ENCODE results near the gene MCM8.

The MCM8 gene

DNA sequence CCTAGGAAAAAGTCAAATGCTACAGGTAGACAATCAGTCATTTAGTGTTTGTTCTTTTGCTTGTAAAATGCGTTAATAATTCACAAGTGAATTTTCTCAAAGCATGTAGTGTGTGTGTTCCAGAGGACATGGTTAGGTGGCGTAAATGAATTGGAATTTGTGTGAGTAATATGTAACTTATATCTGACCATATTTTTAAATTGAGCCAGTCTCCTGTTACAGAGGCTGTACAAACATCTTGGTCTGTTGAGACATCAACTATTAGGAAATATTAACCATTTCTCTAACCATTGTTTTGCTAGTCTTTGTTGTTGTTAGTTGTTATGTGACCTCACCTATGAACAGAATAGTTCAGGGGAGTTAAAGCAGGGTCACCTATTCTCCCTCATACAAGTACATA, 22.7 kb downstream of the MCM8 start:
- POLR2A ChIA-PET, result no interaction called here
- TF ChIP-seq, protein P1, sequence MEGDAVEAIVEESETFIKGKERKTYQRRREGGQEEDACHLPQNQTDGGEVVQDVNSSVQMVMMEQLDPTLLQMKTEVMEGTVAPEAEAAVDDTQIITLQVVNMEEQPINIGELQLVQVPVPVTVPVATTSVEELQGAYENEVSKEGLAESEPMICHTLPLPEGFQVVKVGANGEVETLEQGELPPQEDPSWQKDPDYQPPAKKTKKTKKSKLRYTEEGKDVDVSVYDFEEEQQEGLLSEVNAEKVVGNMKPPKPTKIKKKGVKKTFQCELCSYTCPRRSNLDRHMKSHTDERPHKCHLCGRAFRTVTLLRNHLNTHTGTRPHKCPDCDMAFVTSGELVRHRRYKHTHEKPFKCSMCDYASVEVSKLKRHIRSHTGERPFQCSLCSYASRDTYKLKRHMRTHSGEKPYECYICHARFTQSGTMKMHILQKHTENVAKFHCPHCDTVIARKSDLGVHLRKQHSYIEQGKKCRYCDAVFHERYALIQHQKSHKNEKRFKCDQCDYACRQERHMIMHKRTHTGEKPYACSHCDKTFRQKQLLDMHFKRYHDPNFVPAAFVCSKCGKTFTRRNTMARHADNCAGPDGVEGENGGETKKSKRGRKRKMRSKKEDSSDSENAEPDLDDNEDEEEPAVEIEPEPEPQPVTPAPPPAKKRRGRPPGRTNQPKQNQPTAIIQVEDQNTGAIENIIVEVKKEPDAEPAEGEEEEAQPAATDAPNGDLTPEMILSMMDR (IDR thresholded peaks at IDR 0.05; ENCODE audit: insufficient read depth, low read length, missing control alignments), result no peak

DNA sequence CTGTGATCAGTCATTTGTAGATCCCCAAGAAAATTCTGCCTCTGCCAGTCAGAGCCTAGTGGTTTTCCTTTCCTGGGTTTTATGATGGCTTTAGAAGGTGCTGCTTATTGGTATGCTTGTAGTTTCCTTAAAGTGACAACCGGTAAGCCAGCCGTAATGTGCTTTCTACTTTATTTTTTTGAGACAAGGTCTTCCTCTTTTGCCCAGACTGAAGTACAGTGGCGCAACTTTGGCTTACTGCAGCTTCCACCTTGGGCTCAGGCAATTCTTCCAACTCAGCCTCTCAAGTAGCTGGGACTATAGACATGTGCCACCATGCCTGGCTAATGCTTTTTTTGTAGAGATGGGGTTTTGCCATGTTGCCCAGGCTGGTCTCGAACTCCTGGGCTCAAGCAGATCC, 23.5 kb downstream of the MCM8 start:
- TF ChIP-seq, protein P1 (IDR thresholded peaks at IDR 0.05; ENCODE audit: insufficient read depth, low read length, missing control alignments), result no peak

More for the DNA sequence above, 22.7 kb downstream of the MCM8 start:
- H3K4me3 ChIP-seq (ENCODE audit: low read depth, low read length), result no peak overlapping the region
- no peak for DNase-seq (ENCODE audit: low read depth, low spot score)
- CTCF ChIA-PET, result interaction anchor here (1.4 kb wide), 1 partner anchor 104 kb away, joined by 3 read pairs; no protein-coding TSS in a partner anchor

DNA sequence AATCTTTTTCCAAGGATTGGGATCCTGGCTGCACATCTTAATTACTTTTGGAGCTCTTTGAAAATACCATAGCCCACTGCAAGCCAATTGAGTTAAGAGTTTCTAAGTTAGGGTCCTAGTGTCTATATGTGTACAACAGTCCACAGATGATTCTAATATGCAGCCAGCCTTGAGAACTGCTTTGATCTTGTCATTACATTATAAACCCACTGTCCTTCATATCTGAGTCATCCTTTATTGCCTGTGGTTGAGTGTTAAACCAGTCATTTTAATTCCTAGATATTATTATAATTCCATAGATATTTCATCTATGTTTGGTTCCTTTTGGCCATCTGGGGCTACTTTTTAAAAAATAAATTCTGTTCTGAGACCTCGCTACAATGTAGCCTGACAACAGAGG, 24.1 kb downstream of the MCM8 start:
- TF ChIP-seq, protein P1 (IDR thresholded peaks at IDR 0.05; ENCODE audit: insufficient read depth, low read length, missing control alignments), result no peak
- CTCF ChIA-PET, result interaction anchor here (1.0 kb wide), 1 partner anchor 11 kb away, joined by 3 read pairs; no protein-coding TSS in a partner anchor
- DNase-seq (ENCODE audit: low read depth, low spot score), result no peak
- POLR2A ChIA-PET, result no interaction called here
- H3K4me3 ChIP-seq (ENCODE audit: low read depth, low read length), result no peak overlapping the region

More for the DNA sequence above, 23.5 kb downstream of the MCM8 start:
- H3K4me3 ChIP-seq (ENCODE audit: low read depth, low read length), result no peak overlapping the region
- ChIA-PET CTCF (interaction anchor here (1.0 kb wide), 1 partner anchor 10 kb away, joined by 3 read pairs; no protein-coding TSS in a partner anchor), POLR2A (no interaction called here)
- no peak for DNase-seq (ENCODE audit: low read depth, low spot score)

DNA sequence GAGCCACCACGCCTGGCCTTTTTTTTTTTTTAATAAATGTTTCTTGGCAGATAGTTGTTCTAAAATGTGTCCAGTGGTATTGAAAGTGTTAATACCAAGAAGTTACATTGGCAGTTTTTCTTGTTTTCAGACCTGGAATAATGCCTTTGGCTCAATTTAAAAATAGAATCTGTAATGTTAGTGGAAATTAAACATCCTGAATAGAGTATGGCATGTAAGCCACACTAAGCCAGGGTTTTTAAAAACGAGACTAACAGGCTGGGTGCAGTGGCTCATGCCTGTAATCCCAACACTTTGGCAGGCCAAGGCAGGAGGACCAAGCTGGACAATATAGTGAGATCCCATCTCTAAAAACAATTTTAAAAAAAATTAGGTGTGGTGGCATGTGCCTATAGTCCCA, 25.3 kb downstream of the MCM8 start:
- no peak for DNase-seq (ENCODE audit: low read depth, low spot score)
- ChIA-PET POLR2A (no interaction called here), CTCF (interaction anchor here (0.7 kb wide), 1 partner anchor 472 kb away, joined by 3 read pairs; no protein-coding TSS in a partner anchor)
- H3K4me3 ChIP-seq (ENCODE audit: low read depth, low read length), result no peak overlapping the region
- TF ChIP-seq, protein P1 (IDR thresholded peaks at IDR 0.05; ENCODE audit: insufficient read depth, low read length, missing control alignments), result no peak

DNA sequence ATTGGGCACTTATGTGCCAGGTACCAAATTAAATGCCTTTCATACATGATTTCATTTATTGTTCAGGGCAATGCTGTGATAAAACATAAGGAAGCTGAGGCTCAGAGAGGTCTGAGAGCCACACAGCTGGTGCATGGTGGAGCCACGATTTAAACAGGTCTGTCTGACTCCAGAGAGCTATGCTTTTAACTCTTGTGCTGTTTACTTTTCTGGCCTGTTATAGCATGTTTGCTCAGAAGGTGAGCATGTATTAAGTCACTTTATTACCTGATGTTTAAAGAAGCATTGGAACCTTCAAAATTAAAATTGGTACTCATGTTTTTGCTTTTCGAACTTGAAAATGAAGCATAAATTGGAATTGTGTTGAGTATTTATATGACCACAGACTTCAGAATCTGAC, 26.8 kb downstream of the MCM8 start:
- TF ChIP-seq, protein P1 (IDR thresholded peaks at IDR 0.05; ENCODE audit: insufficient read depth, low read length, missing control alignments), result no peak
- DNase-seq (ENCODE audit: low read depth, low spot score), result no peak
- H3K4me3 ChIP-seq (ENCODE audit: low read depth, low read length), result no peak overlapping the region
- ChIA-PET CTCF (interaction anchor here (1.5 kb wide), 1 partner anchor 420 kb away, joined by 4 read pairs; no protein-coding TSS in a partner anchor), POLR2A (no interaction called here)

DNA sequence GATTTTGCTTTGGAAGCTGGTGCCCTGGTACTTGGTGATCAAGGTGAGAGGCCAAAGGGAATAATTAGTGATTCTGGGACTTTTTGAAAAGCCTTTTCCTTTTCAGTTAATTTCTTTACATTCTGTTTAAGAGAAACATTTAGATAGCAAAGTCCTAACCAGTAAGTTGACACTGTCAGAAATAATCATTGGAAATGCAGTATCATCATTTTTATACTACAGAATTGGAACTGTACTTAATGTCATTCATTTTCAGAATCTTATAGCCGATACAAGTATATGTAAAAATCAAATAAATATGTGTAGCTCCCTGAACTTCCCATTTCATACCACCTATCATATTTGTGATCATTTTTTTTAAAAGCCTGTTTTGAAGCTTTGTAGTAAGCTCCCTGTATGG, 27.5 kb downstream of the MCM8 start:
- H3K4me3 ChIP-seq (ENCODE audit: low read depth, low read length), result no peak overlapping the region
- DNase-seq (ENCODE audit: low read depth, low spot score), result no peak
- TF ChIP-seq, protein P1 (IDR thresholded peaks at IDR 0.05; ENCODE audit: insufficient read depth, low read length, missing control alignments), result no peak
- ChIA-PET POLR2A (no interaction called here), CTCF (interaction anchor here (1.5 kb wide), 1 partner anchor 421 kb away, joined by 4 read pairs; no protein-coding TSS in a partner anchor)

Data from AG04449 (cell line).